H9 (cell line): ENCODE data around the gene EPHA3. TPM values are rescaled to one million over a fixed set of nuclear protein-coding genes. Genes with fewer than 3 reads are reported as not detected.

Experiments
- DNase-seq: peaks from one replicate; pipeline ENCODE4 v3.0.0-alpha.2; 2017
- H2AFZ ChIP-seq: one replicate; pipeline ENCODE4 v1.6.1; 2013; ENCODE audit warnings: mild to moderate bottlenecking, low read length, control low read depth, moderate library complexity
- H2AK5ac ChIP-seq: 2 replicates; pipeline ENCODE4 v1.6.1; 2013; ENCODE audit warnings: low read length, control low read depth, mixed read lengths; ENCODE audit not compliant: insufficient read length
- H2BK120ac ChIP-seq: one replicate; pipeline ENCODE4 v1.6.1; 2013; ENCODE audit warnings: low read depth, mild to moderate bottlenecking, low read length, control low read depth, inconsistent platforms; ENCODE audit not compliant: poor library complexity, severe bottlenecking
- H2BK12ac ChIP-seq: 2 replicates; pipeline ENCODE4 v1.6.1; 2013; ENCODE audit warnings: low read length, control low read depth, mixed read lengths, low read depth; ENCODE audit not compliant: insufficient read length
- H2BK15ac ChIP-seq: 2 replicates; pipeline ENCODE4 v1.6.1; 2013; ENCODE audit warnings: low read depth, low read length, control low read depth
- H2BK20ac ChIP-seq: one replicate; pipeline ENCODE4 v1.6.1; 2013; ENCODE audit warnings: low read depth, mild to moderate bottlenecking, low read length, control low read depth, inconsistent platforms; ENCODE audit not compliant: poor library complexity, severe bottlenecking
- H2BK5ac ChIP-seq: 2 replicates; pipeline ENCODE4 v1.6.1; 2013; ENCODE audit warnings: low read length, control low read depth, mixed read lengths; ENCODE audit not compliant: insufficient read length
- H3K14ac ChIP-seq: 2 replicates; pipeline ENCODE4 v1.6.1; 2013; ENCODE audit warnings: low read length, control low read depth; ENCODE audit not compliant: insufficient read depth
- H3K18ac ChIP-seq: 2 replicates; pipeline ENCODE4 v1.6.1; 2013; ENCODE audit warnings: low read depth, mild to moderate bottlenecking, mixed read lengths, low read length, control low read depth; ENCODE audit not compliant: insufficient read length
- H3K23ac ChIP-seq: 2 replicates; pipeline ENCODE4 v1.6.1; 2013; ENCODE audit warnings: low read length, control low read depth, mixed read lengths, low read depth; ENCODE audit not compliant: insufficient read length
- H3K23me2 ChIP-seq: 2 replicates; pipeline ENCODE4 v1.6.1; 2013; ENCODE audit warnings: low read depth, mild to moderate bottlenecking, mixed read lengths, low read length, control low read depth; ENCODE audit not compliant: insufficient read length, poor library complexity, severe bottlenecking
- H3K27ac ChIP-seq: 2 replicates; pipeline ENCODE4 v1.5.1; 2013; ENCODE audit warnings: low read length, control low read depth, mixed read lengths, low read depth; ENCODE audit not compliant: insufficient read length
- H3K27me3 ChIP-seq: 2 replicates; pipeline ENCODE4 v1.6.1; 2013; ENCODE audit warnings: low read length, control low read depth, inconsistent platforms; ENCODE audit not compliant: insufficient read depth
- H3K4ac ChIP-seq: 2 replicates; pipeline ENCODE4 v1.6.1; 2013; ENCODE audit warnings: low read depth, mild to moderate bottlenecking, control low read depth, inconsistent platforms, low read length, moderate library complexity
- H3K4me1 ChIP-seq: 2 replicates; pipeline ENCODE4 v1.6.1; 2013; ENCODE audit warnings: low read length, control low read depth, inconsistent platforms; ENCODE audit not compliant: insufficient read depth
- H3K4me2 ChIP-seq: 2 replicates; pipeline ENCODE4 v1.6.1; 2013; ENCODE audit warnings: low read length, control low read depth, mixed read lengths; ENCODE audit not compliant: insufficient read length, insufficient read depth
- H3K56ac ChIP-seq: 2 replicates; pipeline ENCODE4 v1.6.1; 2013; ENCODE audit warnings: low read depth, mild to moderate bottlenecking, mixed read lengths, low read length, control low read depth; ENCODE audit not compliant: insufficient read length
- H3K79me1 ChIP-seq: 2 replicates; pipeline ENCODE4 v1.6.1; 2013; ENCODE audit warnings: low read depth, mild to moderate bottlenecking, moderate library complexity, low read length, control low read depth, inconsistent platforms; ENCODE audit not compliant: insufficient read depth, poor library complexity, severe bottlenecking
- H3K79me2 ChIP-seq: 2 replicates; pipeline ENCODE4 v1.6.1; 2013; ENCODE audit warnings: low read length, control low read depth, inconsistent platforms; ENCODE audit not compliant: insufficient read depth
- H3K9ac ChIP-seq: 2 replicates; pipeline ENCODE4 v1.6.1; 2013; ENCODE audit warnings: low read length, control low read depth, mixed read lengths; ENCODE audit not compliant: insufficient read length; ENCODE audit errors: extremely low read depth
- H3K9me3 ChIP-seq: one replicate; pipeline ENCODE4 v1.6.1; 2013; ENCODE audit warnings: low read depth, low read length, inconsistent platforms; ENCODE audit not compliant: control insufficient read depth
- H3T11ph ChIP-seq: one replicate; pipeline ENCODE4 v1.6.1; 2013; ENCODE audit warnings: mild to moderate bottlenecking, low read length, control low read depth, inconsistent platforms
- H4K20me1 ChIP-seq: one replicate; pipeline ENCODE4 v1.6.1; 2013; ENCODE audit not compliant: control insufficient read depth, insufficient read length, insufficient read depth
- H4K5ac ChIP-seq: 2 replicates; pipeline ENCODE4 v1.6.1; 2013; ENCODE audit warnings: low read depth, mild to moderate bottlenecking, mixed read lengths, low read length, control low read depth; ENCODE audit not compliant: insufficient read length
- H4K8ac ChIP-seq: replicated peaks from 2 replicates; pipeline ENCODE4 v1.6.1; 2013; ENCODE audit warnings: low read length, control low read depth, mixed read lengths, low read depth; ENCODE audit not compliant: insufficient read length
- H4K91ac ChIP-seq: 2 replicates; pipeline ENCODE4 v1.6.1; 2013; ENCODE audit warnings: low read depth, mild to moderate bottlenecking, moderate library complexity, mixed read lengths, low read length, control low read depth; ENCODE audit not compliant: insufficient read length
- H3K27ac Mint-ChIP-seq, 3 experiments: 2 replicates in 2 of 3; 3 replicates in 1 of 3; pipeline ENCODE4 v1.8.0; 2020 to 2021; ENCODE audit warnings: mixed read lengths in 3 of 3, mild to moderate bottlenecking in 1 of 3, moderate library complexity in 1 of 3
- H3K27me3 Mint-ChIP-seq: 2 replicates; pipeline ENCODE4 v1.8.0; 2021; ENCODE audit warnings: low read depth, mild to moderate bottlenecking, moderate library complexity, mixed read lengths
- H3K36me3 Mint-ChIP-seq, 3 experiments: 2 replicates in 2 of 3; 3 replicates in 1 of 3; pipeline ENCODE4 v1.8.0; 2020 to 2021; ENCODE audit warnings: low read depth in 3 of 3, mixed read lengths in 3 of 3; ENCODE audit not compliant: insufficient read depth in 1 of 3
- H3K4me1 Mint-ChIP-seq, 2 experiments: 2 replicates each; pipeline ENCODE4 v1.8.0; 2020; ENCODE audit warnings: mixed read lengths in 2 of 2
- H3K4me3 Mint-ChIP-seq, 2 experiments: 2 replicates in 1 of 2; 3 replicates in 1 of 2; pipeline ENCODE4 v1.8.0; 2020 to 2021; ENCODE audit warnings: mild to moderate bottlenecking in 2 of 2, mixed read lengths in 2 of 2, moderate library complexity in 1 of 2
- H3K9me3 Mint-ChIP-seq, 2 experiments: 2 replicates in 1 of 2; 3 replicates in 1 of 2; pipeline ENCODE4 v1.8.0; 2020; ENCODE audit warnings: mild to moderate bottlenecking in 2 of 2, mixed read lengths in 2 of 2, moderate library complexity in 1 of 2
- WGBS: extraction: QIAGEN DNeasy Blood & Tissue Kit; methylation state at CpG from one replicate; pipeline ENCODE4 v1.1.7; 2013; ENCODE audit warnings: missing lambda C conversion rate, low lambda C conversion rate, mixed read lengths; ENCODE audit not compliant: insufficient read length; ENCODE audit errors: extremely low coverage; 5-methylcytosine and 5-hydroxymethylcytosine counted together
- total RNA-seq: library from RNA; stranded (reverse); gene quantifications from 2 replicates; pipeline ENCODE4 v1.2.1, GENCODE V29; 2021
- TF ChIP-seq, protein P1 (sequence below): fragments of 200-600 bp; sonication (generic); conservative IDR thresholded peaks from 3 replicates; pipeline ENCODE4 v1.8.0; 2021; ENCODE audit warnings: antibody characterized with exemption, mild to moderate bottlenecking

Gene EPHA3
- total RNA-seq, 1 experiment from 2014 or later: 0.66 TPM

GRCh38 chr3:89058371-89058770, 49.0 kb upstream of the EPHA3 start:
- Histone ChIP-seq H2BK5ac (no peak overlapping the region), H4K91ac (no peak overlapping the region), H3K23me2 (no peaks in the 10 kb centered on the region), H3K27me3 (no peaks in the 10 kb centered on the region), H3K4me2 (no peak overlapping the region), H3K18ac (no peak overlapping the region), H2AFZ (no peak overlapping the region), H2BK120ac (no peak overlapping the region), H4K8ac (no peak overlapping the region), H2BK12ac (no peak overlapping the region), H3K27ac (no peak overlapping the region), H3K79me2 (no peaks in the 10 kb centered on the region), H3K9ac (no peak overlapping the region), H3K4me1 (no peaks in the 10 kb centered on the region), H3K9me3 (no peaks in the 10 kb centered on the region), H3K14ac (no peak overlapping the region), H3K23ac (no peak overlapping the region), H3T11ph (no peak overlapping the region), H3K56ac (no peak overlapping the region), H4K5ac (no peak overlapping the region), H3K79me1 (no peaks in the 10 kb centered on the region), H2BK20ac (no peak overlapping the region), H2AK5ac (no peak overlapping the region), H4K20me1 (no peaks in the 10 kb centered on the region), H3K4ac (no peak overlapping the region), H2BK15ac (no peak overlapping the region)
- no peak overlapping the region for H3K27ac Mint-ChIP-seq
- TF ChIP-seq, protein P1, sequence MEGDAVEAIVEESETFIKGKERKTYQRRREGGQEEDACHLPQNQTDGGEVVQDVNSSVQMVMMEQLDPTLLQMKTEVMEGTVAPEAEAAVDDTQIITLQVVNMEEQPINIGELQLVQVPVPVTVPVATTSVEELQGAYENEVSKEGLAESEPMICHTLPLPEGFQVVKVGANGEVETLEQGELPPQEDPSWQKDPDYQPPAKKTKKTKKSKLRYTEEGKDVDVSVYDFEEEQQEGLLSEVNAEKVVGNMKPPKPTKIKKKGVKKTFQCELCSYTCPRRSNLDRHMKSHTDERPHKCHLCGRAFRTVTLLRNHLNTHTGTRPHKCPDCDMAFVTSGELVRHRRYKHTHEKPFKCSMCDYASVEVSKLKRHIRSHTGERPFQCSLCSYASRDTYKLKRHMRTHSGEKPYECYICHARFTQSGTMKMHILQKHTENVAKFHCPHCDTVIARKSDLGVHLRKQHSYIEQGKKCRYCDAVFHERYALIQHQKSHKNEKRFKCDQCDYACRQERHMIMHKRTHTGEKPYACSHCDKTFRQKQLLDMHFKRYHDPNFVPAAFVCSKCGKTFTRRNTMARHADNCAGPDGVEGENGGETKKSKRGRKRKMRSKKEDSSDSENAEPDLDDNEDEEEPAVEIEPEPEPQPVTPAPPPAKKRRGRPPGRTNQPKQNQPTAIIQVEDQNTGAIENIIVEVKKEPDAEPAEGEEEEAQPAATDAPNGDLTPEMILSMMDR: no peak
- no peaks in the 10 kb centered on the region for H3K9me3 Mint-ChIP-seq
- no peaks in the 10 kb centered on the region for H3K27me3 Mint-ChIP-seq
- DNase-seq: no peak
- H3K4me1 Mint-ChIP-seq: peaks cover 5% of the 10 kb centered on the region in 2 experiments; a peak in 2 of 4 replicates
- no peak overlapping the region for H3K4me3 Mint-ChIP-seq
- no peaks in the 10 kb centered on the region for H3K36me3 Mint-ChIP-seq
- no CpG with 5 or more reads among the region's 2 CpGs for WGBS
